HL-60 (cell line): Measurements from ENCODE around the gene ATP10A.

ENCODE experiments used
- DNase-seq, 2 experiments: peaks; one replicate each; pipeline ENCODE4 v3.0.0-alpha.2; 2010 to 2020; ENCODE audit warnings: low read depth in 1 of 2, low spot score in 1 of 2
- H3K27ac ChIP-seq: fragments of 250-450 bp; sonication (Bioruptor Pico); replicated peaks from 2 replicates; pipeline ENCODE4 v1.5.1; 2020; ENCODE audit warnings: mild to moderate bottlenecking, moderate library complexity
- H3K27me3 ChIP-seq: fragments of 250-450 bp; sonication (Bioruptor Pico); 2 replicates; pipeline ENCODE4 v1.5.1; 2021; ENCODE audit warnings: mild to moderate bottlenecking, moderate library complexity; ENCODE audit not compliant: insufficient read depth, poor library complexity, severe bottlenecking
- H3K4me3 ChIP-seq: replicated peaks from 2 replicates; pipeline ENCODE4 v1.5.1; 2011; ENCODE audit warnings: mild to moderate bottlenecking, control low read depth, low read length; ENCODE audit not compliant: insufficient read depth
- GABPA ChIP-seq: IDR thresholded peaks from 2 replicates; pipeline ENCODE4 v1.6.1; 2012; ENCODE audit warnings: low read depth
- POLR2AphosphoS5 ChIP-seq: IDR thresholded peaks from 2 replicates; pipeline ENCODE4 v1.6.1; 2012; ENCODE audit warnings: low read depth
- SPI1 ChIP-seq: IDR thresholded peaks from 2 replicates; pipeline ENCODE4 v1.6.1; 2012; ENCODE audit warnings: low read depth, mild to moderate bottlenecking, borderline replicate concordance
- long read RNA-seq: library from polyadenylated mRNA; unstranded; transcript quantifications from one replicate; pipeline ENCODE4 v2.0.0, GENCODE V29; 2020
- TF ChIP-seq, protein P1 (sequence below): IDR thresholded peaks from 2 replicates; pipeline ENCODE4 v1.6.1; 2012; ENCODE audit warnings: low read depth; ENCODE audit not compliant: insufficient replicate concordance
- TF ChIP-seq, protein P2 (sequence below): IDR thresholded peaks from one replicate; pipeline ENCODE4 v1.5.1; 2011; ENCODE audit warnings: low read length, control low read depth, inconsistent platforms; ENCODE audit not compliant: insufficient read depth

Gene ATP10A, protein sequence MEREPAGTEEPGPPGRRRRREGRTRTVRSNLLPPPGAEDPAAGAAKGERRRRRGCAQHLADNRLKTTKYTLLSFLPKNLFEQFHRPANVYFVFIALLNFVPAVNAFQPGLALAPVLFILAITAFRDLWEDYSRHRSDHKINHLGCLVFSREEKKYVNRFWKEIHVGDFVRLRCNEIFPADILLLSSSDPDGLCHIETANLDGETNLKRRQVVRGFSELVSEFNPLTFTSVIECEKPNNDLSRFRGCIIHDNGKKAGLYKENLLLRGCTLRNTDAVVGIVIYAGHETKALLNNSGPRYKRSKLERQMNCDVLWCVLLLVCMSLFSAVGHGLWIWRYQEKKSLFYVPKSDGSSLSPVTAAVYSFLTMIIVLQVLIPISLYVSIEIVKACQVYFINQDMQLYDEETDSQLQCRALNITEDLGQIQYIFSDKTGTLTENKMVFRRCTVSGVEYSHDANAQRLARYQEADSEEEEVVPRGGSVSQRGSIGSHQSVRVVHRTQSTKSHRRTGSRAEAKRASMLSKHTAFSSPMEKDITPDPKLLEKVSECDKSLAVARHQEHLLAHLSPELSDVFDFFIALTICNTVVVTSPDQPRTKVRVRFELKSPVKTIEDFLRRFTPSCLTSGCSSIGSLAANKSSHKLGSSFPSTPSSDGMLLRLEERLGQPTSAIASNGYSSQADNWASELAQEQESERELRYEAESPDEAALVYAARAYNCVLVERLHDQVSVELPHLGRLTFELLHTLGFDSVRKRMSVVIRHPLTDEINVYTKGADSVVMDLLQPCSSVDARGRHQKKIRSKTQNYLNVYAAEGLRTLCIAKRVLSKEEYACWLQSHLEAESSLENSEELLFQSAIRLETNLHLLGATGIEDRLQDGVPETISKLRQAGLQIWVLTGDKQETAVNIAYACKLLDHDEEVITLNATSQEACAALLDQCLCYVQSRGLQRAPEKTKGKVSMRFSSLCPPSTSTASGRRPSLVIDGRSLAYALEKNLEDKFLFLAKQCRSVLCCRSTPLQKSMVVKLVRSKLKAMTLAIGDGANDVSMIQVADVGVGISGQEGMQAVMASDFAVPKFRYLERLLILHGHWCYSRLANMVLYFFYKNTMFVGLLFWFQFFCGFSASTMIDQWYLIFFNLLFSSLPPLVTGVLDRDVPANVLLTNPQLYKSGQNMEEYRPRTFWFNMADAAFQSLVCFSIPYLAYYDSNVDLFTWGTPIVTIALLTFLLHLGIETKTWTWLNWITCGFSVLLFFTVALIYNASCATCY (N-terminal part only)
- long read RNA-seq: 0 reads

DNA sequence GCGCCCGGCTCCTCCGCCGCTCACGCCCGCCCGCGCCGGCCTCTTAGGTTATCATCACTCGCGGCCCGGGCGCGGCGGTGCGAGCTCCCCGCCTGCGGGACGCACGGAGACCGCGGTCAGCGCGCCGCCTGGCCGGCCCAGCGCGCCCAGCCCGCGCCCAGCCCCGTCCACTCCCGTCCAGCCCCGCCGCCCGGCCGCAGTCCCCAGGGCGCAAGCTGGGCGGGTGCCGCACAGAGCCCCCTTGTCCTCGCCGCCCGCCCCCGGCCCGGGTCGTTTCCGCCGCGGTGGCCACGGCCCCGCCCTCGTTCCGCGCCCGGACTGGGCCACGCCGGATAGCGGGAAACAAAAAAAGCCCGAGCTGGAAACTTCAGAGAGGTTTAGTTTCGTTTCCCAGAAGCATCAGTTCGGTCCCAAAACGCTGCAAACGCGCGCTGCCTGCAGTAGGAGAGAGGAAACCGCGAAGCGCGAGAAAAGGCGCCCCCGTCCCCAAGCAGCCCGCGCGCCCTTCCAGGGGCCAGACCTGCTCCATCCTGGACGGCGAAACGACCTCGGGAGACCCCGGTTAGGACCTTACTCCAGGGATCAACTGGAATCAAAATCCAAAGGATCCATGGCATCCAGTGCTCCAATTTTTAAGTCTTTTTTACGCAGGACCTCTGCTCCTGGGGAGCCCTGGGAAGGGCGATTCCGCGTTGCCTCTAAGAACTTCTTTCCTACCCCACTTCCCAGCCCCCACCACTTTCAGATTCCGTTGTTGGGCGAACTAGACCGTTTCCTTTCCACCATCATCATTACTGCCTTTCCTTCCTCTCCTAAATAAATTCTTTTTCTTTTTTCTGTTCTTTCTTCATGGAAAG lies at the start of gene ATP10A:
Gene ATP10A, minus strand, starts transcription at position 217 of the 857 bp plus-strand sequence. CDS start 231 bp downstream, outside the sequence.
- H3K27me3 ChIP-seq: peaks cover 4% of the 10 kb centered on the region
- no peak within 1 kb of the TSS for H3K27ac ChIP-seq
- H3K4me3 ChIP-seq: peak within 1 kb of the TSS; percentile 19
- no peak for DNase-seq
- TF ChIP-seq GABPA (no peak), POLR2AphosphoS5 (no peak), SPI1 (no peak)
- TF ChIP-seq, protein P1, sequence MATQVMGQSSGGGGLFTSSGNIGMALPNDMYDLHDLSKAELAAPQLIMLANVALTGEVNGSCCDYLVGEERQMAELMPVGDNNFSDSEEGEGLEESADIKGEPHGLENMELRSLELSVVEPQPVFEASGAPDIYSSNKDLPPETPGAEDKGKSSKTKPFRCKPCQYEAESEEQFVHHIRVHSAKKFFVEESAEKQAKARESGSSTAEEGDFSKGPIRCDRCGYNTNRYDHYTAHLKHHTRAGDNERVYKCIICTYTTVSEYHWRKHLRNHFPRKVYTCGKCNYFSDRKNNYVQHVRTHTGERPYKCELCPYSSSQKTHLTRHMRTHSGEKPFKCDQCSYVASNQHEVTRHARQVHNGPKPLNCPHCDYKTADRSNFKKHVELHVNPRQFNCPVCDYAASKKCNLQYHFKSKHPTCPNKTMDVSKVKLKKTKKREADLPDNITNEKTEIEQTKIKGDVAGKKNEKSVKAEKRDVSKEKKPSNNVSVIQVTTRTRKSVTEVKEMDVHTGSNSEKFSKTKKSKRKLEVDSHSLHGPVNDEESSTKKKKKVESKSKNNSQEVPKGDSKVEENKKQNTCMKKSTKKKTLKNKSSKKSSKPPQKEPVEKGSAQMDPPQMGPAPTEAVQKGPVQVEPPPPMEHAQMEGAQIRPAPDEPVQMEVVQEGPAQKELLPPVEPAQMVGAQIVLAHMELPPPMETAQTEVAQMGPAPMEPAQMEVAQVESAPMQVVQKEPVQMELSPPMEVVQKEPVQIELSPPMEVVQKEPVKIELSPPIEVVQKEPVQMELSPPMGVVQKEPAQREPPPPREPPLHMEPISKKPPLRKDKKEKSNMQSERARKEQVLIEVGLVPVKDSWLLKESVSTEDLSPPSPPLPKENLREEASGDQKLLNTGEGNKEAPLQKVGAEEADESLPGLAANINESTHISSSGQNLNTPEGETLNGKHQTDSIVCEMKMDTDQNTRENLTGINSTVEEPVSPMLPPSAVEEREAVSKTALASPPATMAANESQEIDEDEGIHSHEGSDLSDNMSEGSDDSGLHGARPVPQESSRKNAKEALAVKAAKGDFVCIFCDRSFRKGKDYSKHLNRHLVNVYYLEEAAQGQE: no peak
- TF ChIP-seq, protein P2, sequence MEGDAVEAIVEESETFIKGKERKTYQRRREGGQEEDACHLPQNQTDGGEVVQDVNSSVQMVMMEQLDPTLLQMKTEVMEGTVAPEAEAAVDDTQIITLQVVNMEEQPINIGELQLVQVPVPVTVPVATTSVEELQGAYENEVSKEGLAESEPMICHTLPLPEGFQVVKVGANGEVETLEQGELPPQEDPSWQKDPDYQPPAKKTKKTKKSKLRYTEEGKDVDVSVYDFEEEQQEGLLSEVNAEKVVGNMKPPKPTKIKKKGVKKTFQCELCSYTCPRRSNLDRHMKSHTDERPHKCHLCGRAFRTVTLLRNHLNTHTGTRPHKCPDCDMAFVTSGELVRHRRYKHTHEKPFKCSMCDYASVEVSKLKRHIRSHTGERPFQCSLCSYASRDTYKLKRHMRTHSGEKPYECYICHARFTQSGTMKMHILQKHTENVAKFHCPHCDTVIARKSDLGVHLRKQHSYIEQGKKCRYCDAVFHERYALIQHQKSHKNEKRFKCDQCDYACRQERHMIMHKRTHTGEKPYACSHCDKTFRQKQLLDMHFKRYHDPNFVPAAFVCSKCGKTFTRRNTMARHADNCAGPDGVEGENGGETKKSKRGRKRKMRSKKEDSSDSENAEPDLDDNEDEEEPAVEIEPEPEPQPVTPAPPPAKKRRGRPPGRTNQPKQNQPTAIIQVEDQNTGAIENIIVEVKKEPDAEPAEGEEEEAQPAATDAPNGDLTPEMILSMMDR: no peak

DNA sequence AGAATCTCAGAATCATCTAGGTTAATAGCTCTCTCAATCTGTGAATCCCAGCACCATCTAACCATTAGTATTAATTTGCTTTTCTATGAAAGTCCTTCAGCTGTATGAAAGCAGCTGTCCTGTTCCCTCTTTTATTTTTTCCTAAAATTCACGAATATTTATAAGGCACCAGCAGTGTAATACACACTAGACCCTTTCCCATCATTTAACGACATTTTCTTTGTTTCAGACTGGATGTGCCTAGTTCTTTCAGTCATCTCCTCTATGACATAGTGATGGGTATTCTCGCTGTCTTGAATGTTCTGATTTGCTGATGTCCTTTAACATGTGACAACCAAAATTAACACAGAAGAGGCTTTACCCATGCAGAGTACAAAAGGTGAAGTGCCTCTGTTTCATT lies 48.9 kb upstream of the ATP10A start:
- Histone ChIP-seq H3K4me3 (no peak overlapping the region), H3K27me3 (no peaks in the 10 kb centered on the region), H3K27ac (no peak overlapping the region)
- DNase-seq: no peak
- TF ChIP-seq POLR2AphosphoS5 (no peak), SPI1 (no peak), GABPA (no peak)
- TF ChIP-seq, protein P1: no peak
- TF ChIP-seq, protein P2: no peak

DNA sequence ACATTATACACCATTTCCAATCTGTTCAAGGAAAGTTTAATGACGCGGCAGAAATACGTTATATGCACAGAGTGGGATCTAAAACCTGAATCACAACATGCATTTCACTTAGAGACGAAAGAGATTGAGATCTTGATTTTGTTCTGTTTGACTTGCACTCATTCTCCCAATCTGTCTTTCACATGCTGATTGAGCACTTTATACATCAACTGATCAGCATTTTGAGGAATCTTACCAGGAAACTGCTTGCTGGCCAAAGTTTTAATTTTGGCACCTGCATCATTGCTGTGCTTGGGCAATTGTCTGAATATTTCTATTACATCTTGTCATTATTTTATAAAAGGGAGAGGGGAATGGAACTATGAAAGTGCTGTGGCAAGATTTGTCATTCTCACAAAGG lies 47.7 kb upstream of the ATP10A start:
- DNase-seq: no peak
- TF ChIP-seq SPI1 (no peak), POLR2AphosphoS5 (no peak), GABPA (no peak)
- TF ChIP-seq, protein P2: no peak
- TF ChIP-seq, protein P1: no peak
- H3K27ac ChIP-seq: no peak overlapping the region

More for the DNA sequence above, 47.7 kb upstream of the ATP10A start:
- no peaks in the 10 kb centered on the region for H3K27me3 ChIP-seq
- no peak overlapping the region for H3K4me3 ChIP-seq
